ENCODE measurements around the gene MEGF6.

Gene MEGF6

DNA sequence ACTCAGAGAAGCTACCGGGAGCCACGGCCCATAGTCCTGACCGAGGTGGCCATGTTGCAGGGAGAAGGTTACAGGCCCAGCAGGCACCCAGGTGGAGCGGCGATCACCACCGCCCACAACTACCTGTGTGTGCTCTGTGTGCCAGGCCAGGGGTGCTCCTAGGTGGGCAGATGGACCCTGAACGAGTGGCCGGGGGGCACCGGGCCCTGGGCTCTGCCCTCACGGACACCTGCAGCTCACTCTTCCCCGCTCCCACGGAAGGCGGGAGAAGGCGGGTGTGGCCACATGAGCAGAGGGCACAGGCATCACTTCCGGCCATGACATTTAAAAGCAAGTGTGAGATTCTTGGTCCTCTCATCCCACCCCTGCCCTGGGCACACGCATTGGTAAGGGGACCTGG is 73.9 kb downstream of the MEGF6 start:
- DNase-seq (ENCODE audit: low read depth, low spot score), result no peak

DNA sequence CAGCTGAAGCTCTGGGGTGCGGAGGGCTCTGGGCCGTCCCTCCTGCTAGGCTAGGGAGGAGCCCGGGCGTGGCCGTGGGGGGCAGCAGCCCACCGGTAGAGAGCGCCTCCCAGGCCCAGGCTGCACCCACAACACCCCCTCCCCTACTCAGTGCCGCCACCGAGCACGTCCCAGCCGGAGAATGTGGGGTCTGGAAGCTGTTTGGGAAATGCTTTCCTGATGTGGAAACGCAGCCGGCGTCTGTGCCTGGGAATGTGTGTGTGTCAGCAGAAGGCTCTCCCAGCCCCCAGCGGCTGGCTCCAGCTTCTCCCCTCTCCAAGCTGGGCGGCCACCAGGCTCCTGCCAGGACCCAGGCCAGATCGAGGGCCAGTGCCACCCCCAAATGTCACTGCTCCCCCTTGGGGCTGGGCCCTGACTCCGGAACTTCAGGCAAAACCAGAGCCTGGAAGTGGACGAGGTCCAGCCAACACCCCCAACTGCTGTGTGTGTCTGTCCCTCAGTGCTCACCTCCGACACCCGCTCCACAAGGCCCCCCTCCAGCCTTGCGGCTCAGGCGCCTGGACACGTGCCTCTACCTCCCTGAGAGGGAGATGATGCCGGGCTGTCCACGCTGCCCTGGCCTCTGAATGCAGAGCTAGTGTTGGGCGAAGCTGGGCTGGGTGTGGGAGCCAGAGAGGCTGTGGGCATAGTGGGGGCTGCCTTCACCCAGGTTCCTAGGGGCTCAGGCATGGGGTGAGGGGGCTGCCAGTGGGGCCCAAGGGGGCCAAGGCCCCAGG is 74.7 kb downstream of the MEGF6 start:
- peak; percentile 55 for DNase-seq (ENCODE audit: low read depth, low spot score)

DNA sequence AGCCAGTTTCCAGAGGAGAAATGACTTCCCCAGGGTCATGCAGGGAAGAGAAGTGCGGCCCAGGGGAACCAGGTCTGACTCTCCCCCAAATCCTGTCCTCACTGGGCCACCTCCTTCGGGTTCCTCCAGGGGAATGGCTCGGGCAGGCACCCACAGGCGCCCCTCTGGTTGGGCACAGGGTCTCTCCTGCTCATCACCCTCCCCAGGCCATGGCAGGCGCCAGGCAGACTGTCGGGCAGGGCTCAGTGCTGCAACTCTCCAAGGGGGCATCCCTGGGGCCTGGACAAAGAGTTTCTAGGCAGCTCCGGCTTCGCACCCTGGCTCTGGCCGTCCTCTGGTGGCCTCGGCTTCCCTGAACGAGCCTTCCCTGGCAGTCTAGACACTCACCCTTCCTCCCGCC is 75.6 kb downstream of the MEGF6 start:
- DNase-seq (ENCODE audit: low read depth, low spot score), result no peak

DNA sequence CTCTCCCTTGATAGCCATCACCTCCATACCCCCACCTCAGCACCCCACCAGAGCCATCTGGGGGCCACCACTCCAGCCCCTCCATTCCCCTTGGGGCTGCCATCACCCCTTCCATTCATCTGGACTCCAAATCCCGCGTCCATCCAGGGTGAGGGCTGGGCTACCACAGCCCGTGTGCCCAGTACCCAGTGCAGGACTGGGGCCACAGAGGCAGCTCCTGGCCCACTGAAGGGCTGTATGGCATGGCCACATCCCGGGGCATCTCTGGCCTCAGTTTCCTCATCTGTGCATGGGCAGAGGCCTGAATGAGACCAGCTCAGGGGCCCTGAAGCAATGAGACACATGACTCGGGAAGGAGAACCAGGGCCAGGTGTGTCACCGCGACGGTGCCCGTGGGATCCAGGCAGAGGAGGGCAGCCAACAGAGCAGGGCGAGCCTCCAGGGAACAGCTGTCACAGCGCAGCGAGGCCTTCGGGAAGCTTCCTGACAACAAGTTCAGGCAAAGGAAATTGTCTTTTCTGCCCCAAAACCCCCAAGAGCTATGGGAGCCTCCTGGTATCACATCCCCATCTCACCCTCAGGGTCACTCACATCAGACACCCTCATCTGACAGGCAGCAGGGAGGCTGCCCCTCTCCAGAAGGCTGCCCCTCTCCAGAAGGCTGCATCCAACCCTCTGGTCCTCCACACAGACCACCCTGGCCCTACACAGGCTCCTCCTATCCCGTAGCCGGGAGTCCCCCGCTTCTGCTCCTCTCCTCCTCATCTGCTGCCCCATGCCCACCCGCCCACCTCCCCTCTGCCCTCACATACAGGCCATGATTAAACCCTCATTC is 76.3 kb downstream of the MEGF6 start:
- no peak for DNase-seq (ENCODE audit: low read depth, low spot score)

DNA sequence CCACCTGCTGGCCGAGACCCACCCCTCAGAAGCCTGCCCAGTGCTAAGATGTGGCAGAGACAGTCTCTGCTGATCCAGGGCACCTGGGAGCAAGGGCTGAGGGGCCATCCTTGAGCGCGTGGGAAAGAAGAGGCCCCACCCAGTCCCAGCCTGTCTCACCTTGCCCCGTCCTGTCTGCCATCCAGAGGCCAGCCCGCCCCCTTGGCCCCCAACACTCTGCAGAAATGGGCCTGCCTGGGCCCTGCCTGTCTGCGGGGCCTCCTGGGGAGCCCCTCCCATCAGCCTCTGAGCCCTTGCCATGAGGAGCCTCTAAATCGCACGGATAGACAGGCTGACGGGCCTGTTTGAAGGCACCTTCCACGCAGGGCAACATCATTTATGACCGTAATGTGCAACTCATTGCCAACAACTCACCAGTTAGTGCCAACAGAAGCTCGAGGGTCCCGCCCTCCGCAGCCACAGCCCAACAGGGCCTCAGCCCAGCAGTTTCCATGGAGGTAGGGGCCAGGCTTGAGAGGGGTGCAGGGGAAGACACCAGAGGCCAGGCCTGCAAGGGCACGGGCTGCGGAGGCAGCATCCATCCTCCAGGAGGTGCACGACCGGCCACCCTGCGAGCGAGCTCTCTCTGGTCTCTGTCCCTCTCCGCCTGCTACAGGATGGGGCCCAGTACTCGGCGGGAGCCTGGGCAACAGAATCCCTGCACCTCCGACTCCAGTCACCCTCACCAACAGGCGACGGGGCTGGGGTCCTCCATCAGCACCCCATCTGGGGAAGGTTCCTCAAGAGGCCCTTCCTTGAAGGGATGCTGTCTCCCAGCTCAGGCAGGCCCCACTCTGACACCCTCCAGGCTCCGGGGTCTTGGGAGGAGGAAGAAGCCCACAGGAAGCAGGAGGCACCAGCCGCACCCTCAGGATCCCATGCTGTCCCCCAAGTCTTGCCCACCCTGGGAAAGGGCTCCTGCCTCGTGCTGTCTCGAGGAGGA is 78.0 kb downstream of the MEGF6 start:
- peak; percentile 61 for DNase-seq (ENCODE audit: low read depth, low spot score)

- DNase-seq (ENCODE audit: low read depth, low spot score), result no peak
Measured at GRCh38 chr1:3531928-3532327, 79.4 kb downstream of the MEGF6 start.

GRCh38 chr1:3530926-3531818 is 80.1 kb downstream of the MEGF6 start:
- DNase-seq (ENCODE audit: low read depth, low spot score), result peak; percentile 77

GRCh38 chr1:3530086-3530925 is 81.0 kb downstream of the MEGF6 start:
- peak; percentile 50 for DNase-seq (ENCODE audit: low read depth, low spot score)

- DNase-seq (ENCODE audit: low read depth, low spot score), result no peak
Measured at GRCh38 chr1:3529099-3529729, 82.1 kb downstream of the MEGF6 start.

- no peak for DNase-seq (ENCODE audit: low read depth, low spot score)
Measured at GRCh38 chr1:3527774-3528173, 83.5 kb downstream of the MEGF6 start.

DNA sequence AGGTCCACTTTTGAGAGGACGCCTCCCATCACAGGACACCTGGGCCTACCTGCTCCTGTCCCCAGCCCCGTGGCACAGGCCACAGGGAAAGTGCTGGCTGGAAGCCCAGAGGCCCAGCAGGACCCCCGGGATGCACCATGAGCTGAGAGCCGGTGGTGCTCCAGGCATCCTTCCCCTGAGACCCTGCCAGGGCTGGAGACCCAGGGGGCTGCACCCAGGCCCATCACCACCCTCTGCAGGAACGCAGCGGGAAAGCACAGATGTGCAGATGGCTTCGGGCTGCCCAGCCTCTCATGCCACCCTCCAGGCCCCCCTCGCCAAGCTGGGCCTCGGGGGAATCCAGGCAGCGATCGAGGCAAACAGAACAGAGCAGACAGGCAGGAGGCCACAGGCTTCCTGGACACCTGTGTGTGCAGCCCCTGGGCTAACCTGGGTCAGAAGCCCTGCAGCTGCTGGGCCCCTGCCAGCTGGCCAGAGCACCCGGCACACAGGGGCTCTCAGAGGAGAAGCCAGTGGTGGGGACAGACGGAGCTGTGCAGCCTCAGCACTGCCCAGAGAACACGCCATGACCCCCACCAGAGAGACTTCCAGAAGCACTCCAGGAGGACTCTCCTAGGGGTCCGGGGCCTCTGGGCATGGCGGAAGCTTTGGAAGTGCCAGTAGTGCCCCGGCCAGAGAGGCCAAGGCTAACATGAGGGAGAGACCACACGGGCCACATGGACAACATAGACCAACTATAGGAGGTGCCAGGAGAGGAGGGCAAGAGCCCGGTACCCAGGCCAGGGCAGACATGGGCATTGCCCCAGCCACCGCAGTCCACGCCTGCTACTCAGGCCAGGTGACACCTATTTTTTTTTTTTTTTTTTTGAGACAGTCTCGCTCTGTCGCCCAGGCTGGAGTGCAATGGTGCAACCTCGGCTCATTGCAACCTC is 85.5 kb downstream of the MEGF6 start:
- no peak for DNase-seq (ENCODE audit: low read depth, low spot score)

DNA sequence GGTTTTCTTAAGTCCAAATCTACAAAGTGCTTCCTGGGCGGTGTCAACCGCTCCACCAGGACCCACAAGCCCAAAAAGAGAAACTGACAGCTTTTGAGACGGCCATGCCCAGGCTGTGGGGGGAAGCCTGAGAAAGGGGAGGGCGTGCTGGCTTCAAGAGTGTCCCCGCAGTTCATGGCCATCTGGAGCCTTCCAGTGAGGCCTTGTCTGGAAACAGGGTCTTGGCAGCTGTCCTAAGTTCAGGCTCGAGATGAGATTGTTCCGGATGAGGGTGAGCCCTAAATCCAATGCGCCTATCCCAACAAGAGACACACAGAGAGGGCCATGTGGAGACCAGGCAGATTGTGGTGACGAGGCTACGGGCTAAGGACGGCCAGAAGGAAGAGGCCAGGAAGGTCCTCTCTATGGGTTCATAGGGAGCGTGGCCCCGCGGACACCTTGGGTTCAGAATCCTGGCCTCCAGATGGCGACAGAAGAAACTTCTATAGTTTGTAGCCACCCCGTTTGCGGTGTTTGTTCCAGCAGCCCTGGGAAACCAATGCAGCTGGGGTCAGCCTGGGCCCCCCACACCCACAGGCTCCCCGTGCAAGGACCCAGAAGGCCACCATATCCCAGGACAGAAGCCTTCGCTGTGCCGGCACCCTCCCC is 86.6 kb downstream of the MEGF6 start:
- DNase-seq (ENCODE audit: low read depth, low spot score), result no peak

GRCh38 chr1:3523980-3524379 is 87.3 kb downstream of the MEGF6 start:
- no peak for DNase-seq (ENCODE audit: low read depth, low spot score)

DNA sequence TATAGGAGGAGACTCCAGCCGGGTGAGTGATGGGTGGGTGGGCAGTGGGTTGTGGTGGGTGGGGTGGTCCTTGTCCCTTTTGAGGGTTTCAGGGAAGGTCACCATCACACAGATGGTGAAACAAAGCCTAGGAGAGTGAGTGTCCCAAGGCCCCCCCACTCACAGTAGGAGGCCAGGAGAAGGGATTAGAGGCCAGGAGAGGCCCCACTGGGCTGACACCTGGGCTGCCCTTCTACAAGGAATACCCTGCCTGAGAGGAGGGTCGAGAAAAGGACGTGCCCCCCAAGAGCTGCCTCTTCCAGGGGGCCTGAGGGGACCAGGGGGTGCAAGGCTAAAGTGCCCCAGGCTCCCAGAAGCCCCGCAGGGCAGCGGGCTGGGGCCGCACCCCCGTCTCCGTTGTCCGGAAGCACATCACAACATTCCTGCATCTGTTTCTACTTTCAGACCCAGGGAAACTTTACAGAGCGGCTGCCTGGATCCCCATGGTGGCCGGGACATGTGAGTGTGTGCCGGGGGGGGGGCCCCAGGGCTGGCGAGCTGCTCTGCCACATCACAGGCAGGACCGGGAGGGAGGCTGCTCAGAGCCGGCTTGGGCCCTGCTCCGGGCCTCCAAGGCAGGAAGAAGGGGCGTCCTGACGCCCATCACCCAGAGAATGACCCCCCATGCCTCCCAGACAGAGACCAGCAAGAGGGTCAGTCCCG is 88.6 kb downstream of the MEGF6 start:
- no peak for DNase-seq (ENCODE audit: low read depth, low spot score)

DNA sequence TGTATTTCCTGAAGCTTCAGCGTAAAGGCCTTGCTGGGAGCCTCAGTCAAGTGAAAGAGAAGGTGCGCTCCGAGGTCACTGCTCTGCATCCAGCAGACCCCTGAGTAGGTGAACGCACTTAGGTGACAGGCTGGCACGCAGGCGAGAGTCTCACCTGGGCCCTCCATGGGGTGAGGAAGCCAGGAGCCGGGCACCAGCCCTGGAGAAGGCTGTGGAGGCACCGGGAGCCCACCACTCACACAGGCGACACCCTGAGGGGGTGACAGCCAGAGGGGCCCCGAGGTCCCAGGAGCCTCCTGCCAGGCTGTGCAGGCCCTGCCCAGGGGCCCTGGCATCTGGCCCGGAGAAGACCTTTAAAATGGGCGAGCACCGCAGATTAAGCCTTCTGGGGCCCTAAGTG is 89.2 kb downstream of the MEGF6 start:
- no peak for DNase-seq (ENCODE audit: low read depth, low spot score)

DNA sequence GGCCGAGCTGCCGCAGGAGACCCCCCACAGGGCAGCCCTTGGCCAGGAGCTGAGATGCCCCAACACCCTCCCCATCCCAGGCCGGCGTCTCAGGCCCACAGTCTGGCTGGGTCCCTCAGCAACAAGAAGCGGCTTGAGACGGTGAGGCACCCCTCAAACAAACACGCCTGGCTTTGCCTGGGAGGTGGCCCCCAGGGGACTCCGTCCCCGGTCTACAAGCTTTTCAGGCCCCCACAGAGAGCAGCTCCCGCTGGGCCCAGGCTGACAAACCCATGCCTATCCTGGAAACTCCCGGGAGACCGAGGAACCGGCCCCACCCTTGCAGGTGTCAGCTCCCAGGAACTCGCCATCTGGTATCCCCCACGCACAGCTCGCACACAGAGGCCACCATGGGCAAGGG is 89.9 kb downstream of the MEGF6 start:
- no peak for DNase-seq (ENCODE audit: low read depth, low spot score)
